ENCODE data around the gene TECR. TPM values are rescaled to one million over a fixed set of nuclear protein-coding genes. Genes with fewer than 3 reads are reported as not detected.
"Not testable (repeated sequence)": the region's sequence is repeated elsewhere in the genome, so short reads cannot be mapped to it uniquely, and the experiment has no call there.

The TECR gene
- total RNA-seq, 2 experiments from 2014 or later: 169 to 190 TPM

- H3K27me3 Mint-ChIP-seq: no peaks in the 10 kb centered on the region
- DNase-seq: no peak
- ChIA-PET POLR2A (no interaction called here), CTCF (interaction anchor here (0.7 to 5.7 kb wide), 5 partner anchors 11 to 118 kb away, joined by 3 to 100 read pairs (median 3); partner anchors contain the start of gene ZNF333)
- peaks cover 43% of the 10 kb centered on the region for H3K4me1 Mint-ChIP-seq
- H3K9me3 Mint-ChIP-seq: no peaks in the 10 kb centered on the region
- H3K36me3 Mint-ChIP-seq (ENCODE audit: low read depth): peaks cover 9% of the 10 kb centered on the region
- H3K4me3 Mint-ChIP-seq: peak overlapping the region; percentile 94
- H3K27ac Mint-ChIP-seq: peak overlapping the region; percentile 92
Observed at GRCh38 chr19:14570864-14571527, 41.6 kb downstream of the TECR start.

- Mint-ChIP-seq H3K36me3 (ENCODE audit: low read depth) (peaks cover 6% of the 10 kb centered on the region), H3K4me1 (peaks cover 41% of the 10 kb centered on the region), H3K4me3 (peak within 1 kb of the TSS; percentile 94), H3K27me3 (no peaks in the 10 kb centered on the region), H3K9me3 (no peaks in the 10 kb centered on the region), H3K27ac (peak within 1 kb of the TSS; percentile 92)
- DNase-seq: peak; percentile 92
- ChIA-PET POLR2A (interaction anchor here (0.6 kb wide), 1 partner anchor 12 kb away, joined by 3 read pairs; no protein-coding TSS in a partner anchor), CTCF (interaction anchor here (0.6 to 5.7 kb wide), 10 partner anchors 8 to 1699 kb away, joined by 3 to 100 read pairs (median 5); partner anchors contain the start of genes DNAJB1 and ZNF333)
Observed at GRCh38 chr19:14571695-14572490, 42.5 kb downstream of the TECR start, which contains the start of gene NDUFB7. Gene NDUFB7, minus strand, starts transcription at chr19:14572066. Its CDS starts 66 bp downstream, at chr19:14572000.

GRCh38 chr19:14575428-14575980 lies 46.1 kb downstream of the TECR start:
- DNase-seq: no peak
- Mint-ChIP-seq H3K9me3 (no peaks in the 10 kb centered on the region), H3K27ac (no peak overlapping the region), H3K36me3 (ENCODE audit: low read depth) (no peaks in the 10 kb centered on the region), H3K4me3 (no peak overlapping the region), H3K4me1 (peaks cover 19% of the 10 kb centered on the region), H3K27me3 (no peaks in the 10 kb centered on the region)
- ChIA-PET POLR2A (no interaction called here), CTCF (interaction anchor here (0.6 to 5.1 kb wide), 3 partner anchors 19 to 687 kb away, joined by 3 to 100 read pairs (median 7); partner anchors contain the start of gene ZNF333)

- no peak overlapping the region for H3K27ac Mint-ChIP-seq
- no peaks in the 10 kb centered on the region for H3K9me3 Mint-ChIP-seq
- H3K36me3 Mint-ChIP-seq (ENCODE audit: low read depth): no peaks in the 10 kb centered on the region
- ChIA-PET POLR2A (no interaction called here), CTCF (no interaction called here)
- no peak for DNase-seq
- H3K4me1 Mint-ChIP-seq: peaks cover 10% of the 10 kb centered on the region
- no peaks in the 10 kb centered on the region for H3K27me3 Mint-ChIP-seq
- no peak overlapping the region for H3K4me3 Mint-ChIP-seq
Observed at GRCh38 chr19:14576363-14576762, 47.0 kb downstream of the TECR start.

GRCh38 chr19:14577264-14577663 lies 47.9 kb downstream of the TECR start:
- H3K4me3 Mint-ChIP-seq: no peak overlapping the region
- no peak overlapping the region for H3K27ac Mint-ChIP-seq
- no peak for DNase-seq
- H3K27me3 Mint-ChIP-seq: no peaks in the 10 kb centered on the region
- ChIA-PET CTCF (interaction anchor here (1.1 kb wide), 1 partner anchor 108 kb away, joined by 3 read pairs; no protein-coding TSS in a partner anchor), POLR2A (no interaction called here)
- no peaks in the 10 kb centered on the region for H3K9me3 Mint-ChIP-seq
- no peaks in the 10 kb centered on the region for H3K36me3 Mint-ChIP-seq (ENCODE audit: low read depth)
- H3K4me1 Mint-ChIP-seq: peaks cover 6% of the 10 kb centered on the region

- DNase-seq: no peak
- no peaks in the 10 kb centered on the region for H3K9me3 Mint-ChIP-seq
- H3K27ac Mint-ChIP-seq: no peak overlapping the region
- ChIA-PET POLR2A (no interaction called here), CTCF (interaction anchor here (1.1 kb wide), 1 partner anchor 107 kb away, joined by 3 read pairs; no protein-coding TSS in a partner anchor)
- no peaks in the 10 kb centered on the region for H3K27me3 Mint-ChIP-seq
- peaks cover 6% of the 10 kb centered on the region for H3K4me1 Mint-ChIP-seq
- no peak overlapping the region for H3K4me3 Mint-ChIP-seq
- no peaks in the 10 kb centered on the region for H3K36me3 Mint-ChIP-seq (ENCODE audit: low read depth)
Observed at GRCh38 chr19:14577885-14578427, 48.6 kb downstream of the TECR start.

GRCh38 chr19:14580623-14581237 lies 51.3 kb downstream of the TECR start:
- Mint-ChIP-seq H3K4me3 (no peak overlapping the region), H3K27me3 (no peaks in the 10 kb centered on the region), H3K9me3 (no peaks in the 10 kb centered on the region), H3K27ac (no peak overlapping the region), H3K4me1 (peaks cover 3% of the 10 kb centered on the region), H3K36me3 (ENCODE audit: low read depth) (no peaks in the 10 kb centered on the region)
- no peak for DNase-seq
- ChIA-PET CTCF (interaction anchor here (0.6 to 2.0 kb wide), 4 partner anchors 9 to 1568 kb away, joined by 3 to 9 read pairs (median 4); partner anchors contain the start of gene NDUFB7), POLR2A (no interaction called here)

GRCh38 chr19:14582894-14583340 lies 53.5 kb downstream of the TECR start, which contains the start of gene CLEC17A:
Gene CLEC17A, plus strand, starts transcription at chr19:14583084. Its CDS starts 77 bp downstream, at chr19:14583161.
- Mint-ChIP-seq H3K9me3 (no peaks in the 10 kb centered on the region), H3K4me3 (no peak within 1 kb of the TSS), H3K4me1 (peaks cover 3% of the 10 kb centered on the region), H3K27ac (no peak within 1 kb of the TSS), H3K27me3 (no peaks in the 10 kb centered on the region), H3K36me3 (ENCODE audit: low read depth) (no peaks in the 10 kb centered on the region)
- DNase-seq: no peak
- ChIA-PET CTCF (no interaction called here), POLR2A (no interaction called here)

- CTCF ChIA-PET; H3K4me3 Mint-ChIP-seq; H3K27me3 Mint-ChIP-seq; H3K36me3 Mint-ChIP-seq (ENCODE audit: low read depth); H3K4me1 Mint-ChIP-seq; DNase-seq; H3K9me3 Mint-ChIP-seq; POLR2A ChIA-PET; H3K27ac Mint-ChIP-seq: not testable (repeated sequence)
Observed at GRCh38 chr19:14584372-14584771, 55.0 kb downstream of the TECR start.

GRCh38 chr19:14585187-14585586 lies 55.8 kb downstream of the TECR start:
- DNase-seq; H3K4me1 Mint-ChIP-seq; H3K9me3 Mint-ChIP-seq; POLR2A ChIA-PET; H3K27ac Mint-ChIP-seq; H3K27me3 Mint-ChIP-seq; H3K36me3 Mint-ChIP-seq (ENCODE audit: low read depth); H3K4me3 Mint-ChIP-seq; CTCF ChIA-PET: not testable (repeated sequence)

- H3K27me3 Mint-ChIP-seq; H3K4me1 Mint-ChIP-seq; H3K9me3 Mint-ChIP-seq; DNase-seq; H3K4me3 Mint-ChIP-seq; POLR2A ChIA-PET; H3K36me3 Mint-ChIP-seq (ENCODE audit: low read depth); CTCF ChIA-PET; H3K27ac Mint-ChIP-seq: not testable (repeated sequence)
Observed at GRCh38 chr19:14589433-14589832, 60.0 kb downstream of the TECR start.

GRCh38 chr19:14595558-14595957 lies 66.2 kb downstream of the TECR start:
- Mint-ChIP-seq H3K4me3 (no peak overlapping the region), H3K36me3 (ENCODE audit: low read depth) (peaks cover 3% of the 10 kb centered on the region), H3K4me1 (no peaks in the 10 kb centered on the region), H3K9me3 (peaks cover 6% of the 10 kb centered on the region), H3K27ac (no peak overlapping the region), H3K27me3 (no peaks in the 10 kb centered on the region)
- POLR2A ChIA-PET: no interaction called here
- no peak for DNase-seq
- CTCF ChIA-PET: no interaction called here

Measured in activated CD4-positive, alpha-beta T cell treated with anti-CD3 and anti-CD28 coated beads, Interleukin-2, amount 10 ng/mL, durations not matched to agents 7 days and 5 days (primary cell).